ENCODE measurements around the gene ADCYAP1.

DNA sequence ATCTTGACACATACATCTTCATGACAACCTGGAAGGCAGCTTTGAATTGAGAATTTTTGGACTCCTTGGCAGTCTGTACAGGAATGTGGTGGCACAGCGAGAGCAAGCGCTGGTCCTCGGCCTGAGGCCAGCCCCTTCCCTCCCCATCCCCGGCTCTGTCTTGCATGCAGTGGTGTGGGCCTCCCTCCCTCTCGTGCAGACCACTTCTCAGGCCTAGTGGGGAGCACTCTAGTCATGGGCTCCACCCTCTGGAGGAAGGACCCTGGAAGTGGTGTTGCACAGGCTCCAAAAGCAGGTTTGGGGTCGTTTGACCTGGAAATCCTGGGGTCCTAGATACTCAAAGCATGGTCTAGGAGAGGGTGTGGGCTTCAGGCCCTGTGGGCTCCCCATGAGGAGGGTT is 32.3 kb downstream of the ADCYAP1 start:
- TF ChIP-seq, protein P1, sequence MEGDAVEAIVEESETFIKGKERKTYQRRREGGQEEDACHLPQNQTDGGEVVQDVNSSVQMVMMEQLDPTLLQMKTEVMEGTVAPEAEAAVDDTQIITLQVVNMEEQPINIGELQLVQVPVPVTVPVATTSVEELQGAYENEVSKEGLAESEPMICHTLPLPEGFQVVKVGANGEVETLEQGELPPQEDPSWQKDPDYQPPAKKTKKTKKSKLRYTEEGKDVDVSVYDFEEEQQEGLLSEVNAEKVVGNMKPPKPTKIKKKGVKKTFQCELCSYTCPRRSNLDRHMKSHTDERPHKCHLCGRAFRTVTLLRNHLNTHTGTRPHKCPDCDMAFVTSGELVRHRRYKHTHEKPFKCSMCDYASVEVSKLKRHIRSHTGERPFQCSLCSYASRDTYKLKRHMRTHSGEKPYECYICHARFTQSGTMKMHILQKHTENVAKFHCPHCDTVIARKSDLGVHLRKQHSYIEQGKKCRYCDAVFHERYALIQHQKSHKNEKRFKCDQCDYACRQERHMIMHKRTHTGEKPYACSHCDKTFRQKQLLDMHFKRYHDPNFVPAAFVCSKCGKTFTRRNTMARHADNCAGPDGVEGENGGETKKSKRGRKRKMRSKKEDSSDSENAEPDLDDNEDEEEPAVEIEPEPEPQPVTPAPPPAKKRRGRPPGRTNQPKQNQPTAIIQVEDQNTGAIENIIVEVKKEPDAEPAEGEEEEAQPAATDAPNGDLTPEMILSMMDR (IDR thresholded peaks at IDR 0.05), result no peak
- no peak for TF ChIP-seq POLR2A (IDR thresholded peaks at IDR 0.05)

Measured in body of pancreas (tissue), 4 donors.